Cardiac fibroblast (primary cell): ENCODE results near the gene RHOH.

Experiments
- DNase-seq, 2 donors: peaks; one replicate each; pipeline versions ENCODE4 v3.0.0 to v3.0.0-alpha.2; 2010; ENCODE audit warnings: low read depth in 2 of 2
- H3K4me3 ChIP-seq, 2 donors: replicated peaks in 1 of 2; 1 replicate in 1 of 2; 2 replicates in 1 of 2; pipeline ENCODE4 v1.5.1; 2011; ENCODE audit warnings: low read depth in 2 of 2, low read length in 2 of 2, mild to moderate bottlenecking in 2 of 2, moderate library complexity in 1 of 2
- TF ChIP-seq, protein P1 (sequence below): IDR thresholded peaks from one replicate; pipeline ENCODE4 v1.5.1; 2011; ENCODE audit warnings: low read depth, mild to moderate bottlenecking, low read length, inconsistent platforms

RHOH gene

GRCh38 chr4:40192114-40193015, 4.5 kb upstream of the RHOH start:
- TF ChIP-seq, protein P1, sequence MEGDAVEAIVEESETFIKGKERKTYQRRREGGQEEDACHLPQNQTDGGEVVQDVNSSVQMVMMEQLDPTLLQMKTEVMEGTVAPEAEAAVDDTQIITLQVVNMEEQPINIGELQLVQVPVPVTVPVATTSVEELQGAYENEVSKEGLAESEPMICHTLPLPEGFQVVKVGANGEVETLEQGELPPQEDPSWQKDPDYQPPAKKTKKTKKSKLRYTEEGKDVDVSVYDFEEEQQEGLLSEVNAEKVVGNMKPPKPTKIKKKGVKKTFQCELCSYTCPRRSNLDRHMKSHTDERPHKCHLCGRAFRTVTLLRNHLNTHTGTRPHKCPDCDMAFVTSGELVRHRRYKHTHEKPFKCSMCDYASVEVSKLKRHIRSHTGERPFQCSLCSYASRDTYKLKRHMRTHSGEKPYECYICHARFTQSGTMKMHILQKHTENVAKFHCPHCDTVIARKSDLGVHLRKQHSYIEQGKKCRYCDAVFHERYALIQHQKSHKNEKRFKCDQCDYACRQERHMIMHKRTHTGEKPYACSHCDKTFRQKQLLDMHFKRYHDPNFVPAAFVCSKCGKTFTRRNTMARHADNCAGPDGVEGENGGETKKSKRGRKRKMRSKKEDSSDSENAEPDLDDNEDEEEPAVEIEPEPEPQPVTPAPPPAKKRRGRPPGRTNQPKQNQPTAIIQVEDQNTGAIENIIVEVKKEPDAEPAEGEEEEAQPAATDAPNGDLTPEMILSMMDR, result no peak
- no peak overlapping the region for H3K4me3 ChIP-seq
- DNase-seq, result no peak

- DNase-seq, result no peak
- H3K4me3 ChIP-seq, result no peak overlapping the region
- TF ChIP-seq, protein P1, result no peak
Observed at GRCh38 chr4:40193016-40193571, 3.7 kb upstream of the RHOH start.

- TF ChIP-seq, protein P1, result no peak
- H3K4me3 ChIP-seq, result no peak overlapping the region
- DNase-seq, result no peak
Observed at GRCh38 chr4:40193578-40193977, 3.3 kb upstream of the RHOH start.

GRCh38 chr4:40194602-40195161, 2.1 kb upstream of the RHOH start:
- TF ChIP-seq, protein P1, result no peak
- DNase-seq, result peak in 1 of 2 donors; percentile 35
- H3K4me3 ChIP-seq, result no peak overlapping the region

DNA sequence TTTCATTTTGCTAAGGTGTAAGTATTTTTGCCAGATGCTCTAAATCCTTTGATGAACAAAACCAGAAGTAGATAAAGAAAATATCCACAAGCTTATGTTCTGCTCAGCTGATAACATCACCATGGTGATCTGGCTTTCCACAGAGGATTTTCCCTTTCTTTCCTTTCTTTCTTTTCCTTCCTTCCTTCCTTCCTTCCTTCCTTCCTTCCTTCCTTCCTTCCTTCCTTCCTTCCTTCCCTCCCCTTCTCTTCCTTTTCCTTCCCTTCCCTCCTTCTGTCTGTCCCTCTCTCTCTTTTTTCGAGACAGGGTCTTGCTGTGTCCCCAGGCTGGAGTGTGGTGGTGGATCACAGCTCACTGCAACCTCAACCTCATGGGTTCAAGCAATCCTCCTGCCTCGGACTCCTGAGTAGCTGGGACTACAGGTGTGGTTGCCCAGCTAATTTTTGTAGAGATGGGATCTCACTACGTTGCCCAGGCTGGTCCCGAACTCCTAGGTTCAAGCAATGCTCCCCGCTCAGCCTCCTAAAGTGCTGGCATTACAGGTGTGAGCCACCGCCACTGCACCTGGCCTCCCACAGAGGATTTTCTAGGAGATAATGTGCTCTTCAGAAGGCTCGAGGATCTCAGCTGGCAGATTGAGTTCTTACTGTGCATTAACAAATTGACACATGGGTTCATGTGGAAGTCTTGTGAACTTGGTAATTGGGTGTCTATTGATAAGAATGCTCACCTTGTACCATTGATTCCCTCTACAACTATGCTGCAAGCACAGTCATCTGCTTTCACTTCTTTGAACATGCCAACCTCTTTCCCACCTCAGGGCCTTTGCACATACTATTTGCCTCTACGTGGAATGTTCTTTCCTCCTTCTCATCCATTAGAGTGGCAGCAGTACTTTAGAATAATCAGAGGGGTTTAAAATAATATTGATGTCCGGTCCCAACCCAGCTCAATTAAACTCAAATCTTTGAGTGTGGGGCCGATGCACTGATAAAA, 1.4 kb upstream of the RHOH start:
- no peak overlapping the region for H3K4me3 ChIP-seq
- DNase-seq, result no peak
- TF ChIP-seq, protein P1, result no peak

- no peak for DNase-seq
- TF ChIP-seq, protein P1, result no peak
- no peak overlapping the region for H3K4me3 ChIP-seq
Observed at GRCh38 chr4:40196272-40196671, 559 bp upstream of the RHOH start.
